ENCODE data around the gene RUBCN. TPM values are rescaled to one million over a fixed set of nuclear protein-coding genes. Genes with fewer than 3 reads are reported as not detected.
A peak's percentile ranks its signal among the peaks of the same experiment; 100 is the strongest.

Gene RUBCN
- 10 to 100 TPM; 42.7 to 59.7 TPM for total RNA-seq

DNA sequence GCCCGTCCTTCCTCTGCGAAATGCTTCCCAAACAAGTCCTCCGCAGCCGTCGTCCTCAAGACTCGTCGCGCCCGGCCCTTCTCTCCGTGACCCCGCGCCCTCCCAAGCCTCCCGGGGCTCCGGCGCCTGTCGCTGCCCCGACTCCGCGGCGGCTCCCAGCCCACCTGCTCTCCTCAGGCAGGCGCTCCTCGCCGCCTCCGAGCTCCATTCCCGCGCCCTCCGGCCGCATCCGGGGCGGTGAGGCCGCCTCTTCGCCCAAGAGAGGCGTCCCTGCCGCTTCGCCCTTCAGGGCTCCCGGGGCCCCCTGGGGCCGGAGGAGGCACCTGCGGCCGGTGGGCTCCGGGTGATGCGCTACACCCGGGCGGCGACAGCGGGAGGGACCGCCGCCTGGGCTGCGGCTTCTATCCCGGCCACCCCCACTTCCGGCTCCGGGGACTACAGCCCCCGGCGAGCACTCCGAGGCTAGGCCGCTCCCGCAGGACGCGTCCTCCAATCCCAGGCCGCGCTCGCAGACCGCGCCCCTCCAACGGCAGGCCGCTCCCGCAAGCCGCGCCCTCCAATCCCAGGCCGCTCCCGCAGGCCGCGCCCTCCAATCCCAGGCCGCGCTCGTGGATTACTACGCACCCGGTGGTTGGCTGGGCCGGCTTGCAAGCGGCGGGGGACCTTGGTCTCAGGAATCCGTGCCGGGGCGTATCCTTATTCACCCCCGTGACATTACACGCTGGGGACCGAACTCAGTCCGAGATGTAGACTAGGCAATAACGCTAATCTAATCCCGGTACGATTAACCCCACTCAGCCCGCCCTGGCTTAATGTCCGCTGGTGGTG, at the start of gene RUBCN:
Gene RUBCN (minus strand): TSS at position 414 of the 828 bp plus-strand sequence. CDS start 185 bp downstream, at position 229.
- Mint-ChIP-seq H3K4me1 (ENCODE audit: low read depth in 2 of 2) (peaks cover 24 to 29% of the 10 kb centered on the region in 2 donors), H3K9me3 (no peaks in the 10 kb centered on the region), H3K27me3 (no peaks in the 10 kb centered on the region), H3K4me3 (peak within 1 kb of the TSS; percentile 97), H3K36me3 (no peaks in the 10 kb centered on the region), H3K27ac (peak within 1 kb of the TSS; percentile 81 to 90)
- peak; percentile 99 for ATAC-seq
- DNase-seq (ENCODE audit: low spot score): peak; percentile 97

DNA sequence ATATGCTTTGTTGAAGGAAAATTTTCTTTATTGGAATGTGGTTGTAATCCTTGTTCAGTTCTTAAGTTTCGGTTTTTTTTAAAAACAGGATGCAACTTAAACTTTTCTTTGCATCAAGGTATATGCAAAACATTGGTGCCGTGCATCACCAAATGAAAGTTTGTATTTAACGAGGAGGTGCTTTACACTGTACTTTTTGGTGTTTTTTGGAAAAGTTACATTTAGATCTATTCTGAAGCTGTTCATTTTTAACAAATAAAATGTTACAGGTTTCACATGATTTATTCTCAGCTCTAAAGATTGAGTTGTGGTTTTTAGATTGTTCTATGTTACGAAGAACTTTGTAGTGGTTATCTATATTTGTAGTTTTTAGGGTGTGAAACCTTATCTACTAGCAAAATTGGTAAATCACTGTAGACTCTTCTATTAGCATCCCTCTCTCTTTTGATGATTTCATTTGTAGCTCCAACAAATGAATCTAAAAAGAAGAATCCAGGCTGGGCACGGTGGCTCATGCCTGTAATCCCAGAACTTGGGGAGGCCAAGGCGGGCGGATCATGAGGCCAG, 47.4 kb upstream of the RUBCN start:
- Mint-ChIP-seq H3K27ac (peak overlapping the region in 1 of 2 donors; percentile 63), H3K36me3 (peaks cover 6% of the 10 kb centered on the region), H3K4me3 (no peak overlapping the region), H3K27me3 (no peaks in the 10 kb centered on the region), H3K4me1 (ENCODE audit: low read depth in 2 of 2) (peaks cover 0 to 6% of the 10 kb centered on the region in 2 donors), H3K9me3 (no peaks in the 10 kb centered on the region)
- no peak for DNase-seq (ENCODE audit: low spot score)
- ATAC-seq: no peak

DNA sequence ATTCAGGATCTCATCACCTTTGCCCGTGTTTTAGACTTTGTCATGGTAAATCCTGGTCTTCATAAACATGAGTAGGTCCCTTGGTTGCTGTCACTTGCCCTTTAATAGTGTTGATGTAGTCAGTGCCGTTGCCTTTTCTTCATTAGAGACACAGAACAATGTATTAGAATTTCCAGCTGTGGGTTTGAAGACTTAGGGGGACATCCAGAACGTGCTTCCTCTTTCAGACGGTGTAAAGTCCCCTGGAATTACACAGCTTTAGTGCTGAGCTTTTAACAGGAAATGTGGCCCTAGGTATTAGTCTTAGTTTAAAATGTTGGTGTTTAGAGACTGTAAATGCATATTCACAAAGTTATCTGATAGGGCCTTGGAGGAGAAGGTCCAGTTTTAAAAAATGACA, 45.5 kb upstream of the RUBCN start:
- peaks cover 16% of the 10 kb centered on the region for H3K36me3 Mint-ChIP-seq

DNA sequence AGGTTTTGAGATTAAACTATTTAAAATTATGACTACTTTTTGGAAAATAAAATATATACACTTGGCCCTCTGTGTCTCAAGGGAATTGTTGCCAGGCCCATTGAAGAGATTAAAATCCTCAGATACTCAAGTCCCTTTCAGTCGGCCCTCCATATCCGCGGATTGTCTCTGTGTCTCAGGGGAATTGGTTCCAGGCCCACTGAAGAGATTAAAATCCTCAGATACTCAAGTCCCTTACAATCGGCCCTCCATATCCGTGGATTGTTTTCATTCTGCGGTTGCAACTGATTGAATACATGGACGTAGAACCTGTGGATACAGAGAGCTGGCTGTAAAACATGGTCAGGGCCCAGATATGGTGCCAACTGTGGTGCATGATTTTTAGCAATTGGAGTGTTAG, 38.6 kb upstream of the RUBCN start:
- ATAC-seq: no peak
- DNase-seq (ENCODE audit: low spot score): no peak
- Mint-ChIP-seq H3K4me3 (no peak overlapping the region), H3K4me1 (ENCODE audit: low read depth in 2 of 2) (no peaks in the 10 kb centered on the region), H3K9me3 (no peaks in the 10 kb centered on the region), H3K27me3 (no peaks in the 10 kb centered on the region), H3K27ac (no peak overlapping the region), H3K36me3 (peaks cover 29% of the 10 kb centered on the region)

More for the DNA sequence above, 45.5 kb upstream of the RUBCN start:
- peak overlapping the region; percentile 53 to 69 for H3K27ac Mint-ChIP-seq
- H3K9me3 Mint-ChIP-seq: no peaks in the 10 kb centered on the region
- no peak for DNase-seq (ENCODE audit: low spot score)
- H3K4me3 Mint-ChIP-seq: no peak overlapping the region
- H3K27me3 Mint-ChIP-seq: no peaks in the 10 kb centered on the region
- ATAC-seq: no peak
- peaks cover 0 to 6% of the 10 kb centered on the region in 2 donors for H3K4me1 Mint-ChIP-seq (ENCODE audit: low read depth in 2 of 2)

DNA sequence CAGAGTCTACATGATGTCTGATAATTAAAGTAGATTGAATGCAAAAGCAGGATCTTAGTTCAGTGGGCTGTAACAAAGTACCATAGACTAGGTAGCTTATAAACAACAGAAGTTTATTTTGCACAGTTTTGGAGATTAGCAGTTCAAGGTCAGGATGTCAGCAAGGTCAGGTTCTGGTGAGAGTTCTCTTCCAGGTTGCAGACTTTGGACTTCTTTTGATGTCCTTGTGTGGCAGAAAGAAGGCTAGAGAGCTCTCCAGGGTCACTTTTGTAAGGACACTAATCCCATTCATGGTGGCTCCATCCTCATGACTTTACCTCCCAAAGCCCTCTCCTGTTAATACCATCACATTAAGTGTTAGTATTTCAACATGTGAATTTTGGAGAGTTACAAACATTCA, 25.1 kb upstream of the RUBCN start:
- H3K27me3 Mint-ChIP-seq: no peaks in the 10 kb centered on the region
- H3K36me3 Mint-ChIP-seq: no peaks in the 10 kb centered on the region
- no peaks in the 10 kb centered on the region for H3K4me1 Mint-ChIP-seq (ENCODE audit: low read depth in 2 of 2)
- no peak overlapping the region for H3K27ac Mint-ChIP-seq
- DNase-seq (ENCODE audit: low spot score) (no peak), ATAC-seq (no peak)
- no peak overlapping the region for H3K4me3 Mint-ChIP-seq
- H3K9me3 Mint-ChIP-seq: no peaks in the 10 kb centered on the region

DNA sequence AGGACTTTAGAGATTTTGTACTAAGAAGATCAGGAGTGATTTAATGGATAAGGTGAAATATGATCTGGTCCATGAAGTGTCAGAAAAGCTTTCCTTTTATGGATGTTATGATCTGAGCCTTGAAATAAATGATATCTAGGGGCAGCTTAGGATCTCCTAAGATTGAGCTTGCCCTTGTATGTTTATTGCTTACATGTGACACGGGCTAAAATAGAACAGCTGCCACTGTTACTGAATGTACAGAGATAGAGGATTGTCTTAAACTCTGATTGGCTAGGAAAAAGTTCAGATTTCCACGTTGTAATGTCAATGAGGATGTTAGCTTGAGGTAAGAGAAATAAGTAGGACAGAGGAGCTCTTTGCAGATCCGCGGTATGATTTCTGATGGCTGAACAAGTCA, 21.8 kb upstream of the RUBCN start:
- no peak overlapping the region for H3K27ac Mint-ChIP-seq
- DNase-seq (ENCODE audit: low spot score): no peak
- ATAC-seq: no peak
- H3K27me3 Mint-ChIP-seq: no peaks in the 10 kb centered on the region
- H3K4me3 Mint-ChIP-seq: no peak overlapping the region
- peaks cover 13 to 19% of the 10 kb centered on the region in 2 donors for H3K4me1 Mint-ChIP-seq (ENCODE audit: low read depth in 2 of 2)
- H3K9me3 Mint-ChIP-seq: no peaks in the 10 kb centered on the region
- no peaks in the 10 kb centered on the region for H3K36me3 Mint-ChIP-seq

DNA sequence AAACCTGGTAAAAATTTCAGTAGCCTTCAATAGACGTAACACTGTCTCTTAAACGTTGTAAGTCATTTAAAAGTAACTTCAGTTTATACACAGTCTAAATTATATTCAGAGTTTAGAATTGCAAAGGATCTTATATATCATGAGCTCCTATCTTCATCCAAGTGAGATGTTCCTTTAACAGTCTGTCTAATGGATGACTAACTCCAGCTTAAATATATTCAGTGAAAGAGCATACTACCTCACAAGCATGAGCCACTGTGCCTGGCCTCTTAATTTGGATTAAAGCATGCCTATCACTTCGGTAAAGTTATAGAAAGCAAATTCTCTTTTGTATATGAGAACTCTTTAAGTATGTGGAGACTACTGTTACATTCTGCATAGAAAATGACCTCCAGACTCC, 20.0 kb upstream of the RUBCN start:
- Mint-ChIP-seq H3K27me3 (no peaks in the 10 kb centered on the region), H3K9me3 (no peaks in the 10 kb centered on the region)

DNA sequence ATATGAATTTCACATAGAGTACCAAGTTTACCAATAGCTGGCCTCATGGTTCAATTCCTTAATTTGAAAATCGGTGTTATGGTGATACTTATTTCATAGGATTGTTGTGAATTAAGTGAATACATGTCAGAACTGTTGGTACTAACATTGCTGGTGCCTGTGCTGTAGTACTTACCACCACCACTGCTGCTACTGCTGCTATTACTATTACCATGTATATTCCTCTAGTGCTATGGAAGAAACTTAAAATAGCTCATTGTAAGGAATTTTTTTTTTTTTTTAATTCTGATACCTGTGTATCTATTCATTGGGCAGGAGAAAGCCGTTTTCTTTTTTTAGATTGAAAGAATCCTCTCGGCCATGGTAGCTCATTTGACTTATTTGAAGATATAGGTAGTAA, 16.6 kb upstream of the RUBCN start:
- peak overlapping the region; percentile 88 to 94 for H3K27ac Mint-ChIP-seq
- H3K9me3 Mint-ChIP-seq: no peaks in the 10 kb centered on the region

More for the DNA sequence above, 20.0 kb upstream of the RUBCN start:
- Mint-ChIP-seq H3K27ac (no peak overlapping the region), H3K4me3 (no peak overlapping the region), H3K36me3 (no peaks in the 10 kb centered on the region), H3K4me1 (ENCODE audit: low read depth in 2 of 2) (peaks cover 23 to 34% of the 10 kb centered on the region in 2 donors)
- no peak for DNase-seq (ENCODE audit: low spot score)
- ATAC-seq: no peak

DNA sequence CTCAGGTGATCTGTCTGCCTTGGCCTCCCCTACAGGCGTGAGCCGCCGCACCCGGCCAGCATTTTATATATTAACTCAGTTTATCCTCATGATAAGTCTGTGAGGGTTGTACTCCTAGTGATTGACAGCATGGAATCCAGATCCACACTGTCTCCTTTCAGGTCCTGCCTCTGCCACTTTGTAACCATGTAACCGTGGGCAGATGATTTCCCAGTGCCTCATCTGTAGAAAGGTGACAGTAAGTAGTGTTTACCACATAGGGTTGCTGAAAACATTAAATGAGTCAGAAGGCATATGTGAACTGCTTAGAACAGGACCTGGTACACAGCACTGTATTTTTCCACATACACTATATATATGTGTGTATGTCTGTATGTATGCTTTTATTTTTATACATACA, 15.4 kb upstream of the RUBCN start:
- ATAC-seq (peak in 1 of 2 donors; percentile 53), DNase-seq (ENCODE audit: low spot score) (no peak)
- Mint-ChIP-seq H3K27ac (peak overlapping the region; percentile 88 to 94), H3K4me1 (ENCODE audit: low read depth in 2 of 2) (peaks cover 38 to 56% of the 10 kb centered on the region in 2 donors), H3K9me3 (no peaks in the 10 kb centered on the region), H3K36me3 (no peaks in the 10 kb centered on the region), H3K4me3 (peak overlapping the region; percentile 80), H3K27me3 (no peaks in the 10 kb centered on the region)

More for the DNA sequence above, 16.6 kb upstream of the RUBCN start:
- ATAC-seq: no peak
- Mint-ChIP-seq H3K36me3 (no peaks in the 10 kb centered on the region), H3K27me3 (no peaks in the 10 kb centered on the region), H3K4me1 (ENCODE audit: low read depth in 2 of 2) (peaks cover 38 to 55% of the 10 kb centered on the region in 2 donors), H3K4me3 (peak overlapping the region; percentile 4)
- no peak for DNase-seq (ENCODE audit: low spot score)

DNA sequence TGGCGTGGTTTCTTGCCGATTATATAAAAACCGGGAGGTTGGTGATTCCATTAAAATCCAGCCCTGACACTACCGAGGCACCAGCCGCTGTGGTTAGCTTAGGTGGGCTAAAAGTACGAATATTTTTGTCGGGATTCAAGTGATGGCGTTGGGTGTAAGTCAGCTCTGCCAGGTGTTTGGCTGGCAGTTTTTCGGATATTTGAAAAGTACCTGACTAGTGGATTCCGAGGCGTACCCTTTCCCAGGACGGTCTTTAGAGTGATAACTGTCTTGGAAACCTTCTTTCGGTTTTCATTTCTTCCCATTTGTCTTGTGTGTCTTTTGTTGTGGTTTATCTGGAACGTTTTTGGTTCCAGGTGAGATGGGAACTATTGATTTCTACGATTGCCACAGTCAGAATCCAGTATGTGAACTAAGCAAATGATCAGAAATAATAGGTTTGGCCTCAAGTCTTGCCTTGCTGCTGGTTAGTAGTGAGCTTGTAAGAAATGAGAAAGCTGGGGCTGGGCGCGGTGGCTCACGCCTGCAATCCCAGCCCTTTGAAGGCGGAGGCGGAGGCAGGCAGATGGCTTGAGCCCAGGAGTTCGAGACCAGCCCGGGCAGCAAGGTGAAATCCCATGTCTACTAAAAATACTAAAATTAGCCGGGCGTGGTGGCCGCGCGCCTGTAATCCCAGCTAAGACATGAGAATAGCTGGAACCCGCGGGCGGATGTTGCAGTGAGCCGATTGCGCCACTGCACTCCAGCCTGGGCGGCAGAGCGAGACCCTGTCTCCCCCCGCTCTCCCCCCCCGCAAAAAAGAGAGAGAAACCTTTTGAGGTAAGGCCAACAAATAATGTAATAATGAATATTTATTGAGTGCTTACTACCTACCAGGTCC, 14.4 kb upstream of the RUBCN start:
- ATAC-seq: no peak
- Mint-ChIP-seq H3K27ac (peak overlapping the region; percentile 94 to 95), H3K4me1 (ENCODE audit: low read depth in 2 of 2) (peaks cover 37 to 54% of the 10 kb centered on the region in 2 donors), H3K4me3 (peak overlapping the region; percentile 99), H3K27me3 (no peaks in the 10 kb centered on the region), H3K9me3 (no peaks in the 10 kb centered on the region), H3K36me3 (no peaks in the 10 kb centered on the region)
- DNase-seq (ENCODE audit: low spot score): peak; percentile 61

DNA sequence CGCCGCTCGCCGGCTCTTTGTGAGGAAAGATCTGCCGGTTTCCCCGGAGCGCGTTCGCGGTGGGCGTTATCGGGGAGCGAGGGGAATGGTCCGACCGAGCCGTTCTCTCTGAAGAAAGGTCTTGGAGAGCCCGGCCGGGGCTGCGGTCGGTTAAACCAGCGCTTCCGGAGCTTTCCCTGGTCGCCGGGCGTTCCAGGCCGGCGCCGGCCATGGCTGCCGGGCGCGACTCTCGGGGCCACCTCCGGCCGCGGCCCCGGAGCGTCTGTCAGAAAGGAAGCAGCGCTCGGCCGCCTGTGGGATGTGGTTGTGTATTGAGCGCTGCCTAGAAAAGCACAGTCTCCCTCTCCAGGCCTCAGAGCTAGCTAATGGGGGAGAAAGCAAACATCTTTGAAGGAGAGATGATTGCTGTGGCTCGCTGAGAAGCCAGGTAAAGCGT, 13.7 kb upstream of the RUBCN start:
- Mint-ChIP-seq H3K9me3 (no peaks in the 10 kb centered on the region), H3K27ac (peak overlapping the region; percentile 94 to 95), H3K27me3 (no peaks in the 10 kb centered on the region), H3K36me3 (no peaks in the 10 kb centered on the region), H3K4me3 (peak overlapping the region; percentile 99), H3K4me1 (ENCODE audit: low read depth in 2 of 2) (peaks cover 34 to 48% of the 10 kb centered on the region in 2 donors)
- peak; percentile 82 for DNase-seq (ENCODE audit: low spot score)
- ATAC-seq: peak; percentile 75 to 79

DNA sequence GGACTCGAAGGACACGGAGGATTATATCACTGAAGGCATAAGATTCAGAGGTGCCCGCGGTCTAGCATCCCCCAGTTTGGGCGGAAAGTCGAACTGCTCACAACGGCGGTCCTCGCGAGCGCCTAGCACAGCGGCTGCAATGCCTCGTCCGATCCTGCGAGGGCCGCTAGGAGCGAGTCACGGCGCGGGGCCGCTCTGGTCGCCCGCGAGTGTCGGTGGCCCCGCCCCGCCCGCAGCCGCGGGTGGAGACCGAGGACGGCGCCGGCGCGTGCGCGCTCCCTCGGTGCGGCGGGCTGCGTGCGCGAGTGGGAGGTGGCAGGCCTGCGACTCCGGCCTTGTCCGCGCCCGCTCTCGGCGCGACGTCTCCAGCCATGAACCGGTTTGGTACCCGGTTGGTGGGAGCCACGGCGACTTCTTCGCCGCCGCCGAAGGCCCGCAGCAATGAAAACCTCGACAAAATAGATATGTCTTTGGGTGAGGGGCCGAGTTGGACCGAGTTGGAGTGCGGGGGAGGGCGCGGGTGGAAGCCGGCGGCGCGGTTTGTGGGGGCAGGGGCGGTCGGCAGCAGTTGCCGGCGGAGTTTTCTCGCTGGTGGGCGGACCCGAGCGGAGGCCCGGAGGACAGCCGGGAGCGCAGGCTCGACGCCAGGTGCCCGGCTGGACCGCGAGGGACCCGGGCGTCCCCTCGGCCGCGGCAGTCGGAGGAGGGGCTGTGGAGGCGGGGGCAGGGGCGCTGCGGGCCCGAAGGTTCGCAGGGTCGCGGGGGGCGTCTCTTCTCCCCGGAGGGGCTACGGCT, 13.1 kb upstream of the RUBCN start, which contains the start of gene FYTTD1:
Gene FYTTD1 (plus strand): TSS at position 283 of the 795 bp plus-strand sequence. CDS start 89 bp downstream, at position 372.
- Mint-ChIP-seq H3K4me3 (peak within 1 kb of the TSS; percentile 99), H3K36me3 (no peaks in the 10 kb centered on the region), H3K4me1 (ENCODE audit: low read depth in 2 of 2) (peaks cover 32 to 44% of the 10 kb centered on the region in 2 donors), H3K9me3 (no peaks in the 10 kb centered on the region), H3K27ac (peak within 1 kb of the TSS; percentile 94 to 95), H3K27me3 (no peaks in the 10 kb centered on the region)
- DNase-seq (ENCODE audit: low spot score) (peak; percentile 95), ATAC-seq (peak; percentile 93 to 95)

DNA sequence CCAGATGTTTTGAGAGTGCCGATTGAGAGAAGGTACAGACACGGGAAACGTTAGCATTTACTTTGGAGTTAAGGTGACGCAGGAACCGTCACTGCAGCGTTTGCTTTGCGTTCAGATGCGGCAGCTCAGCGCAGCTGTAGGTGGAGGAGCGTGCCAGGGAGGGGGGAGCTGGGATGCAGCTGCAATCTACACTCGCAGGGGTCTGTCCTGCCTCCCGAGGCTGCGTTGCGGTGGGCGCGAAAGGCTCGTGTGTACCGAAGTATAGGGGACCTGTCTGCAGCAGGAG, 12.6 kb upstream of the RUBCN start:
- H3K4me3 Mint-ChIP-seq: peak overlapping the region; percentile 99
- no peaks in the 10 kb centered on the region for H3K9me3 Mint-ChIP-seq
- no peaks in the 10 kb centered on the region for H3K36me3 Mint-ChIP-seq
- H3K27me3 Mint-ChIP-seq: no peaks in the 10 kb centered on the region
- peak overlapping the region; percentile 94 for H3K27ac Mint-ChIP-seq
- no peak for DNase-seq (ENCODE audit: low spot score)
- peaks cover 30 to 41% of the 10 kb centered on the region in 2 donors for H3K4me1 Mint-ChIP-seq (ENCODE audit: low read depth in 2 of 2)
- ATAC-seq: peak; percentile 55 to 58
